ENCODE results near the gene FABP2. TPM values are rescaled to one million over a fixed set of nuclear protein-coding genes. Genes with fewer than 3 reads are reported as not detected.
"Not testable (repeated sequence)": the region's sequence is repeated elsewhere in the genome, so short reads cannot be mapped to it uniquely, and the experiment has no call there.

The FABP2 gene
- total RNA-seq, 1 donor from 2014 or later = not detected

- not testable (repeated sequence) for H3K4me1 Mint-ChIP-seq; H3K27me3 Mint-ChIP-seq (ENCODE audit: low read depth); H3K36me3 Mint-ChIP-seq; DNase-seq (ENCODE audit: low spot score in 2 of 2, unreplicated experiment in 2 of 2); H3K4me3 Mint-ChIP-seq; H3K27ac Mint-ChIP-seq; H3K9me3 Mint-ChIP-seq
Measured at GRCh38 chr4:119339895-119340294, 18.0 kb upstream of the FABP2 start.

GRCh38 chr4:119337010-119337409 lies 15.1 kb upstream of the FABP2 start:
- no peak overlapping the region for H3K4me3 Mint-ChIP-seq
- peaks cover 6% of the 10 kb centered on the region for H3K4me1 Mint-ChIP-seq
- no peaks in the 10 kb centered on the region for H3K36me3 Mint-ChIP-seq
- H3K27ac Mint-ChIP-seq = no peak overlapping the region
- no peaks in the 10 kb centered on the region for H3K9me3 Mint-ChIP-seq
- no peak for DNase-seq (ENCODE audit: low spot score in 2 of 2, unreplicated experiment in 2 of 2)
- peaks cover 8% of the 10 kb centered on the region for H3K27me3 Mint-ChIP-seq (ENCODE audit: low read depth)
- TF ChIP-seq CTCF (IDR thresholded peaks at IDR 0.05; ENCODE audit: unreplicated experiment) = no peak

- H3K27me3 Mint-ChIP-seq (ENCODE audit: low read depth); H3K36me3 Mint-ChIP-seq; H3K27ac Mint-ChIP-seq; H3K4me3 Mint-ChIP-seq; DNase-seq (ENCODE audit: low spot score in 2 of 2, unreplicated experiment in 2 of 2); H3K9me3 Mint-ChIP-seq; H3K4me1 Mint-ChIP-seq: not testable (repeated sequence)
Measured at GRCh38 chr4:119336332-119336979, 14.5 kb upstream of the FABP2 start.

GRCh38 chr4:119329835-119330620 lies 8.1 kb upstream of the FABP2 start:
- TF ChIP-seq CTCF (IDR thresholded peaks at IDR 0.05; ENCODE audit: unreplicated experiment) = no peak
- no peak overlapping the region for H3K27ac Mint-ChIP-seq
- H3K9me3 Mint-ChIP-seq = no peaks in the 10 kb centered on the region
- peaks cover 23% of the 10 kb centered on the region for H3K27me3 Mint-ChIP-seq (ENCODE audit: low read depth)
- no peak overlapping the region for H3K4me3 Mint-ChIP-seq
- no peak for DNase-seq (ENCODE audit: low spot score in 2 of 2, unreplicated experiment in 2 of 2)
- no peaks in the 10 kb centered on the region for H3K36me3 Mint-ChIP-seq
- peaks cover 12% of the 10 kb centered on the region for H3K4me1 Mint-ChIP-seq

- Mint-ChIP-seq H3K4me1 (peaks cover 12% of the 10 kb centered on the region), H3K27ac (no peak overlapping the region), H3K9me3 (no peaks in the 10 kb centered on the region), H3K27me3 (ENCODE audit: low read depth) (peaks cover 23% of the 10 kb centered on the region), H3K4me3 (no peak overlapping the region), H3K36me3 (no peaks in the 10 kb centered on the region)
- DNase-seq (ENCODE audit: low spot score in 2 of 2, unreplicated experiment in 2 of 2) = no peak
- TF ChIP-seq CTCF (IDR thresholded peaks at IDR 0.05; ENCODE audit: unreplicated experiment) = no peak
Measured at GRCh38 chr4:119328695-119329094, 6.8 kb upstream of the FABP2 start.

GRCh38 chr4:119317990-119318389 lies 3.9 kb downstream of the FABP2 start:
- H3K4me1 Mint-ChIP-seq = peaks cover 9% of the 10 kb centered on the region
- TF ChIP-seq CTCF (IDR thresholded peaks at IDR 0.05; ENCODE audit: unreplicated experiment) = no peak

More at GRCh38 chr4:119317990-119318389, 3.9 kb downstream of the FABP2 start:
- H3K36me3 Mint-ChIP-seq = no peaks in the 10 kb centered on the region
- DNase-seq (ENCODE audit: low spot score in 2 of 2, unreplicated experiment in 2 of 2) = no peak
- H3K27me3 Mint-ChIP-seq (ENCODE audit: low read depth) = peaks cover 24% of the 10 kb centered on the region
- no peaks in the 10 kb centered on the region for H3K9me3 Mint-ChIP-seq
- H3K27ac Mint-ChIP-seq = no peak overlapping the region
- H3K4me3 Mint-ChIP-seq = no peak overlapping the region
